Osteoblast (primary cell): ENCODE measurements around the gene AUNIP. TPM values are rescaled to one million over a fixed set of nuclear protein-coding genes. Genes with fewer than 3 reads are reported as not detected.

ENCODE experiments used
- DNase-seq: peaks from one replicate; pipeline ENCODE4 v3.0.0; 2011; ENCODE audit warnings: low spot score, mixed read lengths; ENCODE audit not compliant: insufficient read length; ENCODE audit errors: missing footprints
- H2AFZ ChIP-seq: 2 replicates; pipeline ENCODE4 v1.6.0; 2011; ENCODE audit warnings: mild to moderate bottlenecking, low read length
- H3K27ac ChIP-seq: 2 replicates; pipeline ENCODE4 v1.5.1; 2011; ENCODE audit warnings: mild to moderate bottlenecking, low read depth, low read length, moderate library complexity
- H3K27me3 ChIP-seq: 2 replicates; pipeline ENCODE4 v1.6.0; 2012; ENCODE audit warnings: mild to moderate bottlenecking, control low read depth, inconsistent platforms, low read length, moderate library complexity; ENCODE audit not compliant: insufficient read depth
- H3K36me3 ChIP-seq: 2 replicates; pipeline ENCODE4 v1.5.1; 2011; ENCODE audit warnings: mild to moderate bottlenecking, low read length, control low read depth, moderate library complexity; ENCODE audit not compliant: insufficient read depth
- H3K4me1 ChIP-seq: 2 replicates; pipeline ENCODE4 v1.5.1; 2011; ENCODE audit warnings: mild to moderate bottlenecking, low read length, control low read depth, moderate library complexity; ENCODE audit not compliant: insufficient read depth
- H3K4me2 ChIP-seq: 2 replicates; pipeline ENCODE4 v1.6.0; 2011; ENCODE audit warnings: mild to moderate bottlenecking, low read length; ENCODE audit not compliant: insufficient read depth
- H3K4me3 ChIP-seq: fragments of 200-600 bp; sonication (generic); 3 replicates; pipeline ENCODE4 v1.5.1; 2012; ENCODE audit warnings: mild to moderate bottlenecking, low read length, inconsistent platforms; ENCODE audit not compliant: insufficient read depth
- H3K79me2 ChIP-seq: 2 replicates; pipeline ENCODE4 v1.6.0; 2012; ENCODE audit warnings: mild to moderate bottlenecking, low read length, control low read depth, inconsistent platforms; ENCODE audit not compliant: insufficient read depth
- H3K9me3 ChIP-seq: 2 replicates; pipeline ENCODE4 v1.5.1; 2011; ENCODE audit warnings: low read depth, low read length, control low read depth
- H4K20me1 ChIP-seq: 2 replicates; pipeline ENCODE4 v1.6.0; 2012; ENCODE audit warnings: mild to moderate bottlenecking, low read length, control low read depth; ENCODE audit not compliant: insufficient read depth
- CTCF ChIP-seq: IDR thresholded peaks from 2 replicates; pipeline ENCODE4 v1.5.1; 2011; ENCODE audit warnings: mild to moderate bottlenecking, low read depth, low read length, moderate library complexity; ENCODE audit errors: extremely low read depth
- total RNA-seq: library from RNA; depleted of rRNA; stranded (reverse); fragments of >200 nt; gene quantifications from 2 replicates; pipeline ENCODE4 v1.2.3, GENCODE V29; 2012

The AUNIP gene
- total RNA-seq, 1 donor, result 0.72 TPM

- no peak for TF ChIP-seq CTCF
- H3K4me3 ChIP-seq, result no peak overlapping the region
- no peaks in the 10 kb centered on the region for H3K79me2 ChIP-seq
- no peaks in the 10 kb centered on the region for H3K9me3 ChIP-seq
- DNase-seq, result no peak
- H2AFZ ChIP-seq, result peak overlapping the region; percentile 13
- H3K27me3 ChIP-seq, result no peaks in the 10 kb centered on the region
- no peaks in the 10 kb centered on the region for H3K36me3 ChIP-seq
- no peaks in the 10 kb centered on the region for H4K20me1 ChIP-seq
- peak overlapping the region; percentile 70 for H3K4me2 ChIP-seq
- H3K27ac ChIP-seq, result peak overlapping the region; percentile 95
- peaks cover 49% of the 10 kb centered on the region for H3K4me1 ChIP-seq
These were observed 33.9 kb upstream of the AUNIP start for GRCh38 chr1:25893116-25893515.

GRCh38 chr1:25891606-25892005, 32.3 kb upstream of the AUNIP start:
- H3K4me2 ChIP-seq, result peak overlapping the region; percentile 70
- no peaks in the 10 kb centered on the region for H4K20me1 ChIP-seq
- no peak overlapping the region for H3K4me3 ChIP-seq
- no peaks in the 10 kb centered on the region for H3K27me3 ChIP-seq
- no peak overlapping the region for H2AFZ ChIP-seq
- no peak for DNase-seq
- peaks cover 48% of the 10 kb centered on the region for H3K4me1 ChIP-seq
- H3K79me2 ChIP-seq, result no peaks in the 10 kb centered on the region
- H3K36me3 ChIP-seq, result no peaks in the 10 kb centered on the region
- H3K27ac ChIP-seq, result peak overlapping the region; percentile 95
- no peaks in the 10 kb centered on the region for H3K9me3 ChIP-seq
- no peak for TF ChIP-seq CTCF

GRCh38 chr1:25890239-25891034, 31.2 kb upstream of the AUNIP start:
- DNase-seq, result no peak
- H3K27ac ChIP-seq, result peak overlapping the region; percentile 23

More at GRCh38 chr1:25890239-25891034, 31.2 kb upstream of the AUNIP start:
- no peak for TF ChIP-seq CTCF
- H3K79me2 ChIP-seq, result no peaks in the 10 kb centered on the region
- H3K4me1 ChIP-seq, result peaks cover 36% of the 10 kb centered on the region
- no peaks in the 10 kb centered on the region for H3K9me3 ChIP-seq
- H2AFZ ChIP-seq, result no peak overlapping the region
- no peaks in the 10 kb centered on the region for H4K20me1 ChIP-seq
- no peaks in the 10 kb centered on the region for H3K27me3 ChIP-seq
- H3K4me2 ChIP-seq, result no peak overlapping the region
- no peak overlapping the region for H3K4me3 ChIP-seq
- no peaks in the 10 kb centered on the region for H3K36me3 ChIP-seq
